ENCODE data around the gene PPP1R10.

Gene PPP1R10

DNA sequence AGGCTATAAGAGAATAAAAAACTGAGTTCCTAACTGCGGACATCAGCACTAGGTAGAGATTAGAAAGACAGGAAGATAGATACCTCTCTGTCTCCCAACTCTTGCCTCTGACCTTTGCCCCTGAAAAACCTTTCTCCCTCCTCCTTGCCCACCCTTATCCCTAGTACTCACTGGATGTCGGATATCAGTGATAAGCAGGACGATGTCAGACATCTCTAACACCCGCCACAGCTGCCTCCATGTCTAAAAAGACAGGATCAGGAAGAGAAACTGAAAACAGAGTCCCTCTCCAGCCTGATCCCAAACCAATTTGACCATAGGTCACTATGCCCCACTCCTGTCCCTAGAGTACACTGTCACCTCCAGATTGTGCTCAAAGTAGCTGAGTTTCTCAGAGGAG is 62.6 kb downstream of the PPP1R10 start:
- TF ChIP-seq, protein P1, sequence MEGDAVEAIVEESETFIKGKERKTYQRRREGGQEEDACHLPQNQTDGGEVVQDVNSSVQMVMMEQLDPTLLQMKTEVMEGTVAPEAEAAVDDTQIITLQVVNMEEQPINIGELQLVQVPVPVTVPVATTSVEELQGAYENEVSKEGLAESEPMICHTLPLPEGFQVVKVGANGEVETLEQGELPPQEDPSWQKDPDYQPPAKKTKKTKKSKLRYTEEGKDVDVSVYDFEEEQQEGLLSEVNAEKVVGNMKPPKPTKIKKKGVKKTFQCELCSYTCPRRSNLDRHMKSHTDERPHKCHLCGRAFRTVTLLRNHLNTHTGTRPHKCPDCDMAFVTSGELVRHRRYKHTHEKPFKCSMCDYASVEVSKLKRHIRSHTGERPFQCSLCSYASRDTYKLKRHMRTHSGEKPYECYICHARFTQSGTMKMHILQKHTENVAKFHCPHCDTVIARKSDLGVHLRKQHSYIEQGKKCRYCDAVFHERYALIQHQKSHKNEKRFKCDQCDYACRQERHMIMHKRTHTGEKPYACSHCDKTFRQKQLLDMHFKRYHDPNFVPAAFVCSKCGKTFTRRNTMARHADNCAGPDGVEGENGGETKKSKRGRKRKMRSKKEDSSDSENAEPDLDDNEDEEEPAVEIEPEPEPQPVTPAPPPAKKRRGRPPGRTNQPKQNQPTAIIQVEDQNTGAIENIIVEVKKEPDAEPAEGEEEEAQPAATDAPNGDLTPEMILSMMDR (IDR thresholded peaks at IDR 0.05; ENCODE audit: low read depth, low read length): no peak
- DNase-seq: no peak
- Histone ChIP-seq H3K9me3 (no peaks in the 10 kb centered on the region), H3K4me3 (ENCODE audit: low read depth, low read length) (no peak overlapping the region), H3K36me3 (peaks cover 36% of the 10 kb centered on the region), H3K4me1 (no peaks in the 10 kb centered on the region), H3K27me3 (no peaks in the 10 kb centered on the region)

All from BE2C (cell line).